Uterus (tissue), 2 donors: ENCODE data around the gene PEX11B.

Experiments used
- POLR2A ChIP-seq, 2 donors: fragments of 450-650 bp; IDR thresholded peaks; one replicate each; pipeline ENCODE4 v1.6.1; 2016; ENCODE audit warnings: antibody characterized with exemption in 2 of 2, mild to moderate bottlenecking in 1 of 2, moderate library complexity in 1 of 2
- TF ChIP-seq, protein P1 (sequence below), 4 experiments: fragments of 200-600 bp in 2 of 4; fragments of 450-650 bp in 2 of 4; sonication (generic) in 2 of 4; IDR thresholded peaks; one replicate each; pipeline ENCODE4 v1.5.1; 2016 to 2019; ENCODE audit warnings: antibody characterized with exemption in 4 of 4, mild to moderate bottlenecking in 2 of 4, moderate library complexity in 1 of 4

DNA sequence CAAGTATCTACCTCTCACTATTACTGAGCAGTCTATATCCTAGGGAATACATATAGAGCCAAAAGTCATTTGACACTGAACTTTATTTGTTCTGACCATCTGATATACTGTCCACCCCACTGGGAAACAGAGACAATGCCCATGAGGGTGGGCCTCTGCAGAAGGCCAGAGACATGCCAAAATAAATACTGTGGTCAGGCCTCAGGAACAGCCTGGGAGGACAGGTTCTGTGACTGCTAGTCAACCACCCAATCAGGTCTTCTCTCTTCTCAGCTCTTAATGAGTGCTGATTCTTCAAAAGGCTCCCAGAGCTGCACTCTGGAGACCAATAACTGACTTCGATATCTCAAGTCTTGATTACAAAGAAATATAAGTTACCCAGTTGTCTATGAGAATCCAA is 27.4 kb downstream of the PEX11B start:
- TF ChIP-seq, protein P1, sequence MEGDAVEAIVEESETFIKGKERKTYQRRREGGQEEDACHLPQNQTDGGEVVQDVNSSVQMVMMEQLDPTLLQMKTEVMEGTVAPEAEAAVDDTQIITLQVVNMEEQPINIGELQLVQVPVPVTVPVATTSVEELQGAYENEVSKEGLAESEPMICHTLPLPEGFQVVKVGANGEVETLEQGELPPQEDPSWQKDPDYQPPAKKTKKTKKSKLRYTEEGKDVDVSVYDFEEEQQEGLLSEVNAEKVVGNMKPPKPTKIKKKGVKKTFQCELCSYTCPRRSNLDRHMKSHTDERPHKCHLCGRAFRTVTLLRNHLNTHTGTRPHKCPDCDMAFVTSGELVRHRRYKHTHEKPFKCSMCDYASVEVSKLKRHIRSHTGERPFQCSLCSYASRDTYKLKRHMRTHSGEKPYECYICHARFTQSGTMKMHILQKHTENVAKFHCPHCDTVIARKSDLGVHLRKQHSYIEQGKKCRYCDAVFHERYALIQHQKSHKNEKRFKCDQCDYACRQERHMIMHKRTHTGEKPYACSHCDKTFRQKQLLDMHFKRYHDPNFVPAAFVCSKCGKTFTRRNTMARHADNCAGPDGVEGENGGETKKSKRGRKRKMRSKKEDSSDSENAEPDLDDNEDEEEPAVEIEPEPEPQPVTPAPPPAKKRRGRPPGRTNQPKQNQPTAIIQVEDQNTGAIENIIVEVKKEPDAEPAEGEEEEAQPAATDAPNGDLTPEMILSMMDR (IDR thresholded peaks at IDR 0.05): no peak
- TF ChIP-seq POLR2A (IDR thresholded peaks at IDR 0.05): no peak
